HL-60 (cell line): ENCODE measurements around the gene SLC12A3.

Experiments used
- CTCF ChIP-seq: IDR thresholded peaks from one replicate; pipeline ENCODE4 v1.5.1; 2011; ENCODE audit warnings: low read length, control low read depth, inconsistent platforms; ENCODE audit not compliant: insufficient read depth
- REST ChIP-seq: IDR thresholded peaks from 2 replicates; pipeline ENCODE4 v1.6.1; 2012; ENCODE audit warnings: low read depth; ENCODE audit not compliant: insufficient replicate concordance
- SPI1 ChIP-seq: IDR thresholded peaks from 2 replicates; pipeline ENCODE4 v1.6.1; 2012; ENCODE audit warnings: low read depth, mild to moderate bottlenecking, borderline replicate concordance

- TF ChIP-seq CTCF (no peak), SPI1 (no peak), REST (no peak)
Observed at GRCh38 chr16:56895813-56896212, 30.8 kb downstream of the SLC12A3 start.
